Lung (tissue), 12 donors: ENCODE results near the gene FAM131A. TPM values are rescaled to one million over a fixed set of nuclear protein-coding genes. Genes with fewer than 3 reads are reported as not detected.
A peak's percentile ranks its signal among the peaks of the same experiment; 100 is the strongest.

ENCODE experiments used
- ATAC-seq: fragments of 200-7000 bp; cut with Tn5 transposase; one replicate; pipeline ENCODE4 v1.9.1; 2020; ENCODE audit warnings: moderate number of reproducible peaks; ENCODE audit not compliant: insufficient read depth, low FRiP score
- DNase-seq, 3 donors: peaks; one replicate each; pipeline ENCODE4 v3.0.0-alpha.2; 2013 to 2017
- H3K27ac ChIP-seq, 2 donors: one replicate each; pipeline ENCODE4 v1.5.1; 2013; ENCODE audit warnings: mild to moderate bottlenecking in 2 of 2, moderate library complexity in 2 of 2, control low read depth in 1 of 2, inconsistent platforms in 1 of 2, low read depth in 1 of 2, low read length in 1 of 2
- H3K27me3 ChIP-seq, 3 donors: one replicate each; pipeline ENCODE4 v1.5.1; 2013; ENCODE audit warnings: low read length in 2 of 3; ENCODE audit not compliant: control insufficient read depth in 3 of 3, insufficient read depth in 3 of 3
- H3K36me3 ChIP-seq, 4 donors: one replicate each; pipeline ENCODE4 v1.5.1; 2013; ENCODE audit warnings: low read length in 4 of 4, mild to moderate bottlenecking in 1 of 4, moderate library complexity in 1 of 4; ENCODE audit not compliant: control insufficient read depth in 4 of 4, insufficient read depth in 4 of 4
- H3K4me1 ChIP-seq, 5 donors: one replicate each; pipeline ENCODE4 v1.5.1; 2013; ENCODE audit warnings: low read length in 5 of 5, mild to moderate bottlenecking in 2 of 5, moderate library complexity in 1 of 5; ENCODE audit not compliant: control insufficient read depth in 5 of 5, insufficient read depth in 5 of 5
- H3K4me3 ChIP-seq: one replicate; pipeline ENCODE4 v1.5.1; 2013; ENCODE audit warnings: mild to moderate bottlenecking, control low read depth, moderate library complexity
- H3K9ac ChIP-seq, 2 donors: one replicate each; pipeline ENCODE4 v1.5.1; 2013; ENCODE audit warnings: low read length in 2 of 2, control low read depth in 1 of 2; ENCODE audit not compliant: insufficient read depth in 1 of 2
- H3K9me3 ChIP-seq, 4 donors: one replicate each; pipeline ENCODE4 v1.5.1; 2013; ENCODE audit warnings: low read length in 3 of 4, mild to moderate bottlenecking in 1 of 4, moderate library complexity in 1 of 4; ENCODE audit not compliant: control insufficient read depth in 4 of 4, insufficient read depth in 3 of 4
- WGBS, 2 donors: extraction: QIAGEN DNeasy Blood & Tissue Kit; methylation state at CpG; one replicate each; pipeline ENCODE4 v1.1.7; 2013; 5-methylcytosine and 5-hydroxymethylcytosine counted together
- polyA plus RNA-seq, 2 donors: library from polyadenylated mRNA; stranded (reverse); fragments of 200-250 nt; gene quantifications; one replicate each; pipeline ENCODE4 v1.2.1, GENCODE V29; 2013
- total RNA-seq, 2 donors: library from RNA; depleted of rRNA in 1 of 2; stranded (reverse); fragments of >200 nt in 1 of 2; gene quantifications; one replicate each; pipeline ENCODE4 v1.2.1, GENCODE V29; 2014 to 2021
- TF ChIP-seq, protein P1 (sequence below): IDR thresholded peaks from 2 replicates; pipeline ENCODE4 v1.5.1; 2012; ENCODE audit warnings: mild to moderate bottlenecking; ENCODE audit errors: control extremely low read depth, extremely low read depth
- donor health status: control.
- donor health status: control.
- donor health status: Bipolar disorder and iron deficiency.
- donor health status: healthy.
- donor health status: DM: yes; HTN: yes; CAD: no.

The FAM131A gene
- total and polyA plus RNA-seq, 4 donors = 12.9 to 21.4 (median 15.7) TPM

DNA sequence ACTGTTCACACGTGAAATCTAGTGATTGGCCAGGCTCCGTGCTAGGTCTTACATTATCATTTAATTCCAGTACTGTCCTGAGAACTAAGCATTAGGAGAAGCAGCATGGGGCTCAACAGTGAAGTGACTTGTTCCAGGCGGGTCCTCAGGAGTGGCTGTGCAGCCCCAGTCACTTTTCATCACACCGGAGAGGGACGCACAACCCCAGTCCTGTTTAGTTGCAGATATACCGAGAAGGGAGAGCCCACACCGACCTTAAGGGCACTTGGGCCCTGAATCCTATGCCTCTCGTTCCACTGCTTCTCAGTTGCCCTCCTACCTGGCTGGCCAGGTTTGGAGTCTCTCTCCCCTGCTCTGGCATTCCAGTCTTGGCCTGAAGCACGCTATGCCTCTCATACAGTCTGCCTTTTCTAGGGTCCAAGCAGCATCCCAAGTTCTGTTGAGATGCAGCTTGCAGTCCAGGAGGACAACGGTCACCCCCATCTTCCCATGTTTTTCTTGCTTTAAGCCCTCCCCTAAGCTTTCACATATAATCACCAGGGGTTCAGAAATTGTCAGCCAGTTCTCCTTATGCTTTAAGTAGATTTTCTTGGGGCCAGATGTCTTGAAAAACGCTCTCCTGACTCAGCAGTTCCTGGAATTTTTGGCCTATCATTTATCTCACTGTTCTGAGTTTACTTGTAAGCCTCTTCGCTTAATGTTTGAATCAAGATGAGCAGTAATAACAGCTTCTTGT lies 10.1 kb downstream of the FAM131A start:
- DNase-seq (peak in 2 of 3 donors; percentile 69 to 82), ATAC-seq (no peak)
- Histone ChIP-seq H3K27me3 (no peaks in the 10 kb centered on the region), H3K4me1 (peaks cover 0 to 41% (median 4%) of the 10 kb centered on the region in 5 donors), H3K9me3 (no peaks in the 10 kb centered on the region), H3K4me3 (no peak overlapping the region), H3K9ac (peak overlapping the region in 1 of 2 donors; percentile 26), H3K27ac (no peak overlapping the region), H3K36me3 (peaks cover 5 to 18% (median 12%) of the 10 kb centered on the region in 4 donors)
- TF ChIP-seq, protein P1, sequence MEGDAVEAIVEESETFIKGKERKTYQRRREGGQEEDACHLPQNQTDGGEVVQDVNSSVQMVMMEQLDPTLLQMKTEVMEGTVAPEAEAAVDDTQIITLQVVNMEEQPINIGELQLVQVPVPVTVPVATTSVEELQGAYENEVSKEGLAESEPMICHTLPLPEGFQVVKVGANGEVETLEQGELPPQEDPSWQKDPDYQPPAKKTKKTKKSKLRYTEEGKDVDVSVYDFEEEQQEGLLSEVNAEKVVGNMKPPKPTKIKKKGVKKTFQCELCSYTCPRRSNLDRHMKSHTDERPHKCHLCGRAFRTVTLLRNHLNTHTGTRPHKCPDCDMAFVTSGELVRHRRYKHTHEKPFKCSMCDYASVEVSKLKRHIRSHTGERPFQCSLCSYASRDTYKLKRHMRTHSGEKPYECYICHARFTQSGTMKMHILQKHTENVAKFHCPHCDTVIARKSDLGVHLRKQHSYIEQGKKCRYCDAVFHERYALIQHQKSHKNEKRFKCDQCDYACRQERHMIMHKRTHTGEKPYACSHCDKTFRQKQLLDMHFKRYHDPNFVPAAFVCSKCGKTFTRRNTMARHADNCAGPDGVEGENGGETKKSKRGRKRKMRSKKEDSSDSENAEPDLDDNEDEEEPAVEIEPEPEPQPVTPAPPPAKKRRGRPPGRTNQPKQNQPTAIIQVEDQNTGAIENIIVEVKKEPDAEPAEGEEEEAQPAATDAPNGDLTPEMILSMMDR = no peak
- WGBS, 2 donors = 69 to 71% methylated on average over 12 of the region's 12 CpGs

GRCh38 chr3:184348057-184348382 lies 10.6 kb downstream of the FAM131A start:
- H3K4me3 ChIP-seq = no peak overlapping the region
- TF ChIP-seq, protein P1 = no peak
- peak in 1 of 3 donors; percentile 43 for DNase-seq
- no peak overlapping the region for H3K27ac ChIP-seq
- WGBS, 2 donors = 87 to 93% methylated on average over 4 of the region's 4 CpGs
- peaks cover 0 to 41% (median 4%) of the 10 kb centered on the region in 5 donors for H3K4me1 ChIP-seq
- no peak overlapping the region for H3K9ac ChIP-seq
- H3K9me3 ChIP-seq = no peaks in the 10 kb centered on the region
- peaks cover 3 to 13% (median 10%) of the 10 kb centered on the region in 4 donors for H3K36me3 ChIP-seq
- ATAC-seq = no peak
- no peaks in the 10 kb centered on the region for H3K27me3 ChIP-seq

- no peak overlapping the region for H3K4me3 ChIP-seq
- H3K27ac ChIP-seq = no peak overlapping the region
- ATAC-seq (no peak), DNase-seq (no peak)
- peaks cover 0 to 14% (median under 1%) of the 10 kb centered on the region in 4 donors for H3K36me3 ChIP-seq
- no peak overlapping the region for H3K9ac ChIP-seq
- H3K9me3 ChIP-seq = no peaks in the 10 kb centered on the region
- 91 to 93% methylated on average over 10 of the region's 10 CpGs for WGBS, 2 donors
- no peaks in the 10 kb centered on the region for H3K27me3 ChIP-seq
- TF ChIP-seq, protein P1 = no peak
- peaks cover 0 to 38% (median 6%) of the 10 kb centered on the region in 5 donors for H3K4me1 ChIP-seq
Measured at GRCh38 chr3:184349563-184350470, 12.4 kb downstream of the FAM131A start.
